Osteocyte (in vitro differentiated cells): Measurements from ENCODE around the gene ANKS1B. TPM values are rescaled to one million over a fixed set of nuclear protein-coding genes. Genes with fewer than 3 reads are reported as not detected.

ENCODE experiments used
- DNase-seq: peaks from one replicate; pipeline ENCODE4 v3.0.0; 2021; ENCODE audit warnings: mixed read lengths; ENCODE audit not compliant: unreplicated experiment; ENCODE audit errors: extremely low spot score
- H3K27ac Mint-ChIP-seq: one replicate; pipeline ENCODE4 v1.8.0; 2021; ENCODE audit warnings: mild to moderate bottlenecking, mixed read lengths; ENCODE audit not compliant: unreplicated experiment
- H3K27me3 Mint-ChIP-seq: one replicate; pipeline ENCODE4 v1.8.0; 2021; ENCODE audit warnings: mixed read lengths; ENCODE audit not compliant: unreplicated experiment
- H3K36me3 Mint-ChIP-seq: one replicate; pipeline ENCODE4 v1.8.0; 2021; ENCODE audit warnings: mixed read lengths; ENCODE audit not compliant: unreplicated experiment
- H3K4me1 Mint-ChIP-seq: one replicate; pipeline ENCODE4 v1.8.0; 2021; ENCODE audit warnings: mixed read lengths; ENCODE audit not compliant: unreplicated experiment
- H3K4me3 Mint-ChIP-seq: one replicate; pipeline ENCODE4 v1.8.0; 2021; ENCODE audit warnings: mild to moderate bottlenecking, moderate library complexity, mixed read lengths; ENCODE audit not compliant: unreplicated experiment
- H3K9me3 Mint-ChIP-seq: one replicate; pipeline ENCODE4 v1.8.0; 2021; ENCODE audit warnings: mixed read lengths; ENCODE audit not compliant: unreplicated experiment
- total RNA-seq: library from RNA; stranded (reverse); gene quantifications from 2 replicates; pipeline ENCODE4 v1.2.1, GENCODE V29; 2021
- TF ChIP-seq, protein P1 (sequence below): fragments of 200-600 bp; sonication (generic); IDR thresholded peaks from 2 replicates; pipeline ENCODE4 v1.5.0; 2021; ENCODE audit warnings: antibody characterized with exemption, mild to moderate bottlenecking, moderate library complexity

Gene ANKS1B
- total RNA-seq, 1 donor from 2014 or later, result 0.70 TPM

GRCh38 chr12:99122959-99123358 lies 861.8 kb downstream of the ANKS1B start:
- DNase-seq, result no peak
- no peaks in the 10 kb centered on the region for H3K9me3 Mint-ChIP-seq
- TF ChIP-seq, protein P1, sequence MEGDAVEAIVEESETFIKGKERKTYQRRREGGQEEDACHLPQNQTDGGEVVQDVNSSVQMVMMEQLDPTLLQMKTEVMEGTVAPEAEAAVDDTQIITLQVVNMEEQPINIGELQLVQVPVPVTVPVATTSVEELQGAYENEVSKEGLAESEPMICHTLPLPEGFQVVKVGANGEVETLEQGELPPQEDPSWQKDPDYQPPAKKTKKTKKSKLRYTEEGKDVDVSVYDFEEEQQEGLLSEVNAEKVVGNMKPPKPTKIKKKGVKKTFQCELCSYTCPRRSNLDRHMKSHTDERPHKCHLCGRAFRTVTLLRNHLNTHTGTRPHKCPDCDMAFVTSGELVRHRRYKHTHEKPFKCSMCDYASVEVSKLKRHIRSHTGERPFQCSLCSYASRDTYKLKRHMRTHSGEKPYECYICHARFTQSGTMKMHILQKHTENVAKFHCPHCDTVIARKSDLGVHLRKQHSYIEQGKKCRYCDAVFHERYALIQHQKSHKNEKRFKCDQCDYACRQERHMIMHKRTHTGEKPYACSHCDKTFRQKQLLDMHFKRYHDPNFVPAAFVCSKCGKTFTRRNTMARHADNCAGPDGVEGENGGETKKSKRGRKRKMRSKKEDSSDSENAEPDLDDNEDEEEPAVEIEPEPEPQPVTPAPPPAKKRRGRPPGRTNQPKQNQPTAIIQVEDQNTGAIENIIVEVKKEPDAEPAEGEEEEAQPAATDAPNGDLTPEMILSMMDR, result no peak
- no peaks in the 10 kb centered on the region for H3K36me3 Mint-ChIP-seq
- no peak overlapping the region for H3K27ac Mint-ChIP-seq
- H3K4me3 Mint-ChIP-seq, result no peak overlapping the region
- H3K27me3 Mint-ChIP-seq, result no peaks in the 10 kb centered on the region
- H3K4me1 Mint-ChIP-seq, result no peaks in the 10 kb centered on the region

GRCh38 chr12:99122496-99122895 lies 862.2 kb downstream of the ANKS1B start:
- H3K4me3 Mint-ChIP-seq, result no peak overlapping the region
- no peak for DNase-seq
- no peaks in the 10 kb centered on the region for H3K9me3 Mint-ChIP-seq
- TF ChIP-seq, protein P1, result no peak
- H3K27me3 Mint-ChIP-seq, result no peaks in the 10 kb centered on the region
- no peaks in the 10 kb centered on the region for H3K36me3 Mint-ChIP-seq
- no peaks in the 10 kb centered on the region for H3K4me1 Mint-ChIP-seq
- H3K27ac Mint-ChIP-seq, result no peak overlapping the region

GRCh38 chr12:99121546-99121945 lies 863.2 kb downstream of the ANKS1B start:
- Mint-ChIP-seq H3K9me3 (no peaks in the 10 kb centered on the region), H3K27me3 (no peaks in the 10 kb centered on the region), H3K4me1 (no peaks in the 10 kb centered on the region), H3K4me3 (no peak overlapping the region), H3K36me3 (no peaks in the 10 kb centered on the region), H3K27ac (no peak overlapping the region)
- DNase-seq, result no peak
- TF ChIP-seq, protein P1, result no peak

DNA sequence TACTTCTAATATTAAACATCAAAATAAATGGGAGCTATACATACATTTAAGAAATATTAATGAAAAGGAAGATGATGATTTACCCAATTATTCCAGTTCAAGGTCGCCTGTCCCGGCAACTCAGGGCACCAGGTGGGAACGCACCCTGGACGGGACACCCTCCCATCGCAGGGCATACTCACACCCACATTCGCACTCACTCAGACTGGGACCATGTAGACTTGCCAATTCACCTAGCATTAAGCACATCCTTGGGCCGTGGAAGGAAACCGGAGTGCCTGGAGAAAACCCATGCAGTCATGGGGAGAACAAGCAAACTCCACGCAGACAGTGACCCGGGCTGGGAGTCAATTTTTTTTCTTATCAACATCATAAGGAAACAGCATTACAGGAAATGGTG lies 864.8 kb downstream of the ANKS1B start:
- no peaks in the 10 kb centered on the region for H3K27me3 Mint-ChIP-seq
- no peaks in the 10 kb centered on the region for H3K9me3 Mint-ChIP-seq
- H3K36me3 Mint-ChIP-seq, result no peaks in the 10 kb centered on the region
- no peak overlapping the region for H3K27ac Mint-ChIP-seq
- no peaks in the 10 kb centered on the region for H3K4me1 Mint-ChIP-seq
- TF ChIP-seq, protein P1, result no peak
- no peak overlapping the region for H3K4me3 Mint-ChIP-seq
- no peak for DNase-seq

DNA sequence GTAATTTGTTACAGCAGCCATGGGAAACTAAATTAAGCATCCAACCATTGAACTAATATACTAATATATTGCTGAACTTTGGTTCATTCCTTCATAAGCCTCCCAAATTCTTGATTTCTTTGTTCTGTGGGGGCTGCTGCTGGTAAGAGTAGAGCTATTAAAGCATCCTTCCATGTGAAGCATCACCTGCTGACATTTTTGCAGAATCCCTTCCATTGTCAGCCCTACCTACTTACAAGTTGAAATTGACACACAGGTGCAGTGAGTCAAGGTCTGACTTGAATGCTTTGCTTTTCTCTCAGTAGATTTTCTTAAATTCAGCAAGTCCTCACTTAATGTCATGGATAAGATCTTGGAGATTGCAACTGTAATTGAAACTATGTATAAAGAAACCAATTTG lies 865.3 kb downstream of the ANKS1B start:
- DNase-seq, result no peak
- no peaks in the 10 kb centered on the region for H3K27me3 Mint-ChIP-seq
- H3K4me1 Mint-ChIP-seq, result no peaks in the 10 kb centered on the region
- no peaks in the 10 kb centered on the region for H3K36me3 Mint-ChIP-seq
- no peaks in the 10 kb centered on the region for H3K9me3 Mint-ChIP-seq
- H3K4me3 Mint-ChIP-seq, result no peak overlapping the region
- no peak overlapping the region for H3K27ac Mint-ChIP-seq
- TF ChIP-seq, protein P1, result no peak
